SU-DHL-6 (cell line): ENCODE data around the gene POR.

Experiments
- CTCF ChIP-seq: fragments of 200-600 bp; sonication (generic); IDR thresholded peaks from one replicate; pipeline ENCODE4 v1.5.1; 2017; ENCODE audit warnings: antibody characterized with exemption, mild to moderate bottlenecking, low read length, moderate library complexity; ENCODE audit not compliant: insufficient read depth, poor library complexity, severe bottlenecking
- EZH2phosphoT487 ChIP-seq: fragments of 200-600 bp; sonication (generic), shearing (Covaris generic); conservative IDR thresholded peaks from 2 replicates; pipeline ENCODE4 v1.6.1; 2018; ENCODE audit warnings: mild to moderate bottlenecking, antibody characterized with exemption, low read length, moderate library complexity, mixed read lengths

GRCh38 chr7:75878769-75879611, 36.0 kb upstream of the POR start, which contains the start of gene RHBDD2:
- TF ChIP-seq CTCF = no peak
- TF ChIP-seq EZH2phosphoT487 = no peak
